Stimulated activated CD8-positive, alpha-beta memory T cell treated with anti-CD3 and anti-CD28 coated beads, Interleukin-12 subunit alpha, Interleukin-12 subunit beta, amount 100 ng/mL, for 24 hours (primary cell): ENCODE measurements around the gene IL17RB.

Experiments used
- DNase-seq: peaks from one replicate; pipeline ENCODE4 v3.0.0-alpha.2; 2020; ENCODE audit errors: extremely low read depth

IL17RB gene

GRCh38 chr3:53812434-53812833, 33.9 kb upstream of the IL17RB start:
- DNase-seq = no peak

- no peak for DNase-seq
Observed at GRCh38 chr3:53813229-53813628, 33.1 kb upstream of the IL17RB start.

GRCh38 chr3:53813876-53814275, 32.5 kb upstream of the IL17RB start:
- DNase-seq = no peak

GRCh38 chr3:53815067-53815466, 31.3 kb upstream of the IL17RB start:
- DNase-seq = no peak

- DNase-seq = no peak
Observed at GRCh38 chr3:53815651-53816050, 30.7 kb upstream of the IL17RB start.

GRCh38 chr3:53816425-53816824, 29.9 kb upstream of the IL17RB start:
- DNase-seq = no peak

GRCh38 chr3:53817211-53817610, 29.2 kb upstream of the IL17RB start:
- DNase-seq = no peak

GRCh38 chr3:53817809-53818208, 28.6 kb upstream of the IL17RB start:
- no peak for DNase-seq

GRCh38 chr3:53818221-53819162, 27.9 kb upstream of the IL17RB start:
- no peak for DNase-seq

- DNase-seq = no peak
Observed at GRCh38 chr3:53819163-53819868, 27.1 kb upstream of the IL17RB start.

- no peak for DNase-seq
Observed at GRCh38 chr3:53820084-53820483, 26.3 kb upstream of the IL17RB start.

- DNase-seq = no peak
Observed at GRCh38 chr3:53820756-53821580, 25.4 kb upstream of the IL17RB start.

- no peak for DNase-seq
Observed at GRCh38 chr3:53821631-53822121, 24.7 kb upstream of the IL17RB start.

- DNase-seq = no peak
Observed at GRCh38 chr3:53822331-53822741, 24.0 kb upstream of the IL17RB start.

GRCh38 chr3:53823026-53823955, 23.1 kb upstream of the IL17RB start:
- DNase-seq = no peak

- no peak for DNase-seq
Observed at GRCh38 chr3:53823956-53824657, 22.3 kb upstream of the IL17RB start.

GRCh38 chr3:53824795-53825194, 21.6 kb upstream of the IL17RB start:
- no peak for DNase-seq

- DNase-seq = no peak
Observed at GRCh38 chr3:53826048-53826447, 20.3 kb upstream of the IL17RB start.

- DNase-seq = no peak
Observed at GRCh38 chr3:53828581-53828980, 17.8 kb upstream of the IL17RB start.

GRCh38 chr3:53829605-53830004, 16.8 kb upstream of the IL17RB start:
- DNase-seq = no peak
